C4-2B (cell line): ENCODE measurements around the gene USP25.

Experiments used
- ZFX ChIP-seq: fragments of 450-650 bp; IDR thresholded peaks from 2 replicates; pipeline ENCODE4 v1.6.1; 2017
- TF ChIP-seq, protein P1 (sequence below): fragments of 450-650 bp; conservative IDR thresholded peaks from 2 replicates; pipeline ENCODE4 v1.5.1; 2017; ENCODE audit warnings: mild to moderate bottlenecking

- TF ChIP-seq, protein P1, sequence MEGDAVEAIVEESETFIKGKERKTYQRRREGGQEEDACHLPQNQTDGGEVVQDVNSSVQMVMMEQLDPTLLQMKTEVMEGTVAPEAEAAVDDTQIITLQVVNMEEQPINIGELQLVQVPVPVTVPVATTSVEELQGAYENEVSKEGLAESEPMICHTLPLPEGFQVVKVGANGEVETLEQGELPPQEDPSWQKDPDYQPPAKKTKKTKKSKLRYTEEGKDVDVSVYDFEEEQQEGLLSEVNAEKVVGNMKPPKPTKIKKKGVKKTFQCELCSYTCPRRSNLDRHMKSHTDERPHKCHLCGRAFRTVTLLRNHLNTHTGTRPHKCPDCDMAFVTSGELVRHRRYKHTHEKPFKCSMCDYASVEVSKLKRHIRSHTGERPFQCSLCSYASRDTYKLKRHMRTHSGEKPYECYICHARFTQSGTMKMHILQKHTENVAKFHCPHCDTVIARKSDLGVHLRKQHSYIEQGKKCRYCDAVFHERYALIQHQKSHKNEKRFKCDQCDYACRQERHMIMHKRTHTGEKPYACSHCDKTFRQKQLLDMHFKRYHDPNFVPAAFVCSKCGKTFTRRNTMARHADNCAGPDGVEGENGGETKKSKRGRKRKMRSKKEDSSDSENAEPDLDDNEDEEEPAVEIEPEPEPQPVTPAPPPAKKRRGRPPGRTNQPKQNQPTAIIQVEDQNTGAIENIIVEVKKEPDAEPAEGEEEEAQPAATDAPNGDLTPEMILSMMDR: no peak
- no peak for TF ChIP-seq ZFX
These were observed 114.0 kb downstream of the USP25 start for GRCh38 chr21:15843766-15844165.
